Gastroesophageal sphincter (tissue), 4 donors: ENCODE measurements around the gene TSPAN9. TPM values are rescaled to one million over a fixed set of nuclear protein-coding genes. Genes with fewer than 3 reads are reported as not detected.

Experiments
- ATAC-seq: fragments of 150-250 bp; one replicate; pipeline ENCODE4 v1.9.1; 2016; ENCODE audit warnings: mild to moderate bottlenecking, moderate library complexity
- H3K27ac ChIP-seq, 4 donors: fragments of 200-600 bp; sonication (generic) in 3 of 4; 1 replicate in 3 of 4; 2 replicates in 1 of 4; pipeline ENCODE4 v1.5.1; 2016 to 2019
- H3K27me3 ChIP-seq: fragments of 200-600 bp; sonication (generic); one replicate; pipeline ENCODE4 v1.5.1; 2019
- H3K36me3 ChIP-seq, 2 donors: fragments of 200-600 bp; sonication (generic); one replicate each; pipeline ENCODE4 v1.5.1; 2019; ENCODE audit warnings: control low read depth in 1 of 2
- H3K4me1 ChIP-seq, 3 donors: fragments of 200-600 bp; sonication (generic); 1 replicate in 2 of 3; 2 replicates in 1 of 3; pipeline ENCODE4 v1.5.1; 2016 to 2019; ENCODE audit warnings: control low read depth in 2 of 3
- H3K4me3 ChIP-seq, 2 donors: fragments of 200-600 bp; sonication (generic); one replicate each; pipeline ENCODE4 v1.5.1; 2019; ENCODE audit warnings: mild to moderate bottlenecking in 1 of 2, moderate library complexity in 1 of 2
- H3K9me3 ChIP-seq, 3 donors: fragments of 200-600 bp; sonication (generic); one replicate each; pipeline ENCODE4 v1.5.1; 2017 to 2019; ENCODE audit warnings: control low read depth in 2 of 3
- EP300 ChIP-seq: sonication (generic); formaldehyde crosslinking; IDR thresholded peaks from one replicate; pipeline ENCODE4 v1.6.1; 2017; ENCODE audit warnings: antibody characterized with exemption, mild to moderate bottlenecking
- POLR2A ChIP-seq, 2 donors: fragments of 450-650 bp; IDR thresholded peaks; one replicate each; pipeline ENCODE4 v1.6.1; 2017; ENCODE audit warnings: antibody characterized with exemption in 2 of 2, mild to moderate bottlenecking in 2 of 2, moderate library complexity in 1 of 2
- POLR2AphosphoS5 ChIP-seq: sonication (generic); formaldehyde crosslinking; IDR thresholded peaks from one replicate; pipeline ENCODE4 v1.6.1; 2017; ENCODE audit warnings: antibody characterized with exemption
- WGBS, 2 donors: methylation state at CpG; one replicate each; pipeline ENCODE4 v1.1.5; 2018; ENCODE audit warnings: low coverage in 1 of 2; 5-methylcytosine and 5-hydroxymethylcytosine counted together
- total RNA-seq, 4 donors: library from RNA; depleted of rRNA; stranded (reverse); fragments of >200 nt; gene quantifications; one replicate each; pipeline ENCODE4 v1.1.0, GENCODE V29; 2016
- TF ChIP-seq, protein P1 (sequence below), 4 experiments: fragments of 200-600 bp in 2 of 4; fragments of 450-650 bp in 2 of 4; sonication (generic) in 1 of 4; IDR thresholded peaks; one replicate each; pipeline ENCODE4 v1.5.1; 2017 to 2019; ENCODE audit warnings: antibody characterized with exemption in 4 of 4, mild to moderate bottlenecking in 2 of 4, moderate library complexity in 2 of 4

Gene TSPAN9
- total RNA-seq, 4 donors from 2014 or later = 19.5 to 30.2 (median 26.0) TPM

DNA sequence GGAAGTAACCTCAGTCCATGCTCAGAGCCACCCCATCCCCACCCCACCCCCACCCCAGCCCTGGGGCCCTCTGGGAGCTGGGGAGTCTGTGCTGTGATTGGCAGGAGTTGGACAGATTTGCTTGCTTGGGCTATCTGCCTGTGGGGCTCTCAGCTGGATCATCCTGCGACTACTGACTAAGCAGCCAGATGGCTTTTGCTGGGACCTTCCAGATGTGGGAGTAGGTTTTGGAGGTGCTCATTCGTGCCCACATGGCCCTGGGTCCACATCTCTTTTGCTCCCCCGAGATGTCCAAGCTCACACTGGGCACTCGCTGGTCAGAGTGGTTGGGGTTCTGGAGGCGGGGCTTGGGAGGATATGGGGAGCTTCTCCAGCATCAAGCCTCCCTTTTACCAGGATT, 138.9 kb downstream of the TSPAN9 start:
- H3K27me3 ChIP-seq = no peaks in the 10 kb centered on the region
- H3K4me3 ChIP-seq = no peak overlapping the region
- no peaks in the 10 kb centered on the region for H3K9me3 ChIP-seq
- no peak for ATAC-seq
- H3K27ac ChIP-seq = peak overlapping the region in 1 of 4 donors; percentile 72
- WGBS, 2 donors = no CpG with 5 or more reads among the region's 5 CpGs
- H3K36me3 ChIP-seq = peaks cover 0 to 20% of the 10 kb centered on the region in 2 donors
- H3K4me1 ChIP-seq = peaks cover 0 to 42% (median 19%) of the 10 kb centered on the region in 3 donors
- TF ChIP-seq POLR2A (IDR thresholded peaks at IDR 0.05) (no peak), POLR2AphosphoS5 (no peak), EP300 (no peak)
- TF ChIP-seq, protein P1, sequence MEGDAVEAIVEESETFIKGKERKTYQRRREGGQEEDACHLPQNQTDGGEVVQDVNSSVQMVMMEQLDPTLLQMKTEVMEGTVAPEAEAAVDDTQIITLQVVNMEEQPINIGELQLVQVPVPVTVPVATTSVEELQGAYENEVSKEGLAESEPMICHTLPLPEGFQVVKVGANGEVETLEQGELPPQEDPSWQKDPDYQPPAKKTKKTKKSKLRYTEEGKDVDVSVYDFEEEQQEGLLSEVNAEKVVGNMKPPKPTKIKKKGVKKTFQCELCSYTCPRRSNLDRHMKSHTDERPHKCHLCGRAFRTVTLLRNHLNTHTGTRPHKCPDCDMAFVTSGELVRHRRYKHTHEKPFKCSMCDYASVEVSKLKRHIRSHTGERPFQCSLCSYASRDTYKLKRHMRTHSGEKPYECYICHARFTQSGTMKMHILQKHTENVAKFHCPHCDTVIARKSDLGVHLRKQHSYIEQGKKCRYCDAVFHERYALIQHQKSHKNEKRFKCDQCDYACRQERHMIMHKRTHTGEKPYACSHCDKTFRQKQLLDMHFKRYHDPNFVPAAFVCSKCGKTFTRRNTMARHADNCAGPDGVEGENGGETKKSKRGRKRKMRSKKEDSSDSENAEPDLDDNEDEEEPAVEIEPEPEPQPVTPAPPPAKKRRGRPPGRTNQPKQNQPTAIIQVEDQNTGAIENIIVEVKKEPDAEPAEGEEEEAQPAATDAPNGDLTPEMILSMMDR (IDR thresholded peaks at IDR 0.05) = no peak

DNA sequence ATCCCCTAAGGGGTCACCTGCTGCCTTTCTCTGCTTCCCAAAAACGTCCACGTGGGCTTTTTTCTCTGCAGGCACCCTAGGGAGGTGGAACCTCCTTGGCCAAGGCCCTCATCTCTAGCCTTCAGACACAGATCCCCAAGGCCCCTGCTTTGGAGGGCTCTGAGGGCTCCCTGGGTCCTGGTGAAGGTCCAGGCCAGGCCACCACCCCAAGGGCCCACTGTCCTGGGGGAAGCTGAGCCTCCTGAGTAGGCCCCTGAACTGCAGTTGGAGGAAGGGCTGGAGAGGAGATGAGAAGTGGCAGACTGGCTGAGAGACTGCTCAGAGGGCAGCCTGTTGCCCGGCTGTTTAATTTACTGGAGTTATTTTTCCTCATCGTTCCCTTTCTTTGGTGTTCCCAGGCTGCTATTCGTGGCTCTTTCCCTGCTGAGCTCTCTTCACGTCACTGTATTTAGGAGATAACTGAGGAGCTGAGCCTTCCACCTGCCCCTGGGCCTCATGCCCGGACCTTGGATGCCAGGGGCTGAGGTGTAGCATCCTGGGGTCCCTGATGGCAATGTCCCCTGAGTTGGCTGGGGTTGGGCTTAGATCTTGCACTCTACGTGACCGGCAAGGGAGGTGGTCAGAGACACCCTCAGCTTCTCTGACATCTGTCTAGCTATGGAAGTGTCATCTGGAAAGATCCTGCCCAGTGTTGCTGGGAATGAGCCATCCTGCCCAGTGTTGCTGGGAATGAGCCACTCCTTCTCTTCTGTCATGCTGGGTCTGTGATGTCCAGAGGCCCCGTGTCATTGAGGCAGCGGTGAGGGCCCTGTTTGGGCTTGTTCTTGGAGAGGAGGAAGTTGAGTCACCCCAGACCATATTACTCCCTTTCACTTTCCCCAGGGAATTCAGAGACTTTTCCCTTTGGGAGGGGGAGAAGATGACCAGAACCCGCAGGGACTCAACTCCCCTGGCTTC, 139.8 kb downstream of the TSPAN9 start:
- no peak for ATAC-seq
- Histone ChIP-seq H3K4me3 (no peak overlapping the region), H3K4me1 (peaks cover 0 to 42% (median 19%) of the 10 kb centered on the region in 3 donors), H3K36me3 (peaks cover 0 to 20% of the 10 kb centered on the region in 2 donors), H3K27me3 (no peaks in the 10 kb centered on the region), H3K9me3 (no peaks in the 10 kb centered on the region), H3K27ac (peak overlapping the region in 3 of 4 donors; percentile 46 to 76 (median 72))
- 61 to 70% methylated on average over 4 to 6 of the region's 12 CpGs for WGBS, 2 donors
- TF ChIP-seq EP300 (no peak), POLR2AphosphoS5 (peak; percentile 42), POLR2A (IDR thresholded peaks at IDR 0.05) (no peak)

DNA sequence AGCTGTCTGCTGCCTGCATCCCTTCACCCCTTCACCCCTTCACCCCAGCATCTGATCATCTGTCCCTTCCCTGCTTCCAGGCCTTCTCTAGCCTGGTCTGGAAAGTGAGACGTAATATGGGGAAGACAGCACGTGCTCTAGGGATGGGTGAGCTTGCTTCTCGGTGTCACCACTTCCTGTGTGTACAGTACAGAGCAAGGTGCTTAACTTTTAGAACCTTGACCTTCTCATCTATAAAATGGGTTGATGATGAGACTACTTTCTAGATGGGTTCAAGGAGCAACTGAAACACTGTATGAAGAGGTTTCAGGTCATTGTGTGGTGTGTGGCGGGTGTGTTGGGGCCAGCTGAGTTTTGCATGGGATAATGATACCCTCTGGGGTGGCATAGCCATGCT, 140.5 kb downstream of the TSPAN9 start:
- Histone ChIP-seq H3K27ac (peak overlapping the region in 3 of 4 donors; percentile 10 to 76 (median 72)), H3K36me3 (peaks cover 0 to 25% of the 10 kb centered on the region in 2 donors), H3K4me3 (no peak overlapping the region), H3K4me1 (peaks cover 0 to 42% (median 19%) of the 10 kb centered on the region in 3 donors), H3K9me3 (no peaks in the 10 kb centered on the region), H3K27me3 (no peaks in the 10 kb centered on the region)
- ATAC-seq = no peak
- TF ChIP-seq, protein P1 (IDR thresholded peaks at IDR 0.05) = no peak
- no peak for TF ChIP-seq EP300
- no peak for TF ChIP-seq POLR2AphosphoS5
- TF ChIP-seq POLR2A (IDR thresholded peaks at IDR 0.05) = no peak
- WGBS, 2 donors = 69% methylated on average over 3 of the region's 4 CpGs; no CpG with 5 or more reads in 1 of the 2 donors

DNA sequence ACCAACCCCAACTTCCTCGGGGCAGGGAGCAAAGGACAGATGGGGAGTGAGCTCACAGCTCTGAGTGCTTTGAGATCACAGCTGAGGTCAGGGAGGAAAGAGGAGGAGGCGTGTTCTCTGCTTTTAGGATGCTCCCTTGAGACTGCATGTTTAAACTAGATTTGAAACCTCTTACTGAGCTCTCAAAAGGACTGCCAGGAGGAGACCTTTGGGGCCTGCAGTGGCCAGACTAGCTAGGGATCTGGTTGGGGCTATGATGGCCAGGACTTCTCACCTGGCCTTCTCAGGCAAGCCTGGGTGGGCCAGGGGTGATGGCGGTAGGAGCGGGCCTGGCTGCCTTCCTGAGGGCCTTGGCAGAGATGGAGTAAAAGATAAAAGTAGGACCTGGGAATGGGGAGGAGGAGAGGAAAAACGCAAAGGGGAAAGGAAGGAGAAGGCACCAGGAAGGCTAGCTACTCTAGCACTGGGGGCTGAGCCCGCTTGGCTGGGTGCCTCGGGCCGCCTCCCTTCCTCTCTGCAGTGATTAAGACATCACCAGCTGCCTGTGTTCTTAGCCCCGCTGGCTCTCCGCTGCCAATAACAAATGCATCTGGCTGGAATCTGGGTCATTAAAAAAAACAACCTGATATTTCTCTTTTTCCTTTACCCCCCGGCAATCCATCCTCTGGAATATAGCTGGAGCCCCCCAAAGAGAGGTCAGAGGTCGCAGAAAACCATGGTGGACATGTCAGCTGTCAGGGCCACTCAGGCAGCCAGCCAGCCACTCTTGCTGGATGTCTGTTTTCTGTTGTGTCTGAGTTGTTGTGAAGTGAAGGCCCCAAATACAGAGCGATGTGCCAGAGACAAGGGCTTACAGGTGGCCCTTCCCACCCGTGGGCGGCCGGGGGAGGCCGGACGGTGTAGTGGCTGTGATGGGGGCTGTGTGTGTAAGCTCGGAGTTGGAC, 141.3 kb downstream of the TSPAN9 start:
- H3K27ac ChIP-seq = peak overlapping the region in 3 of 4 donors; percentile 55 to 76 (median 72)
- no peaks in the 10 kb centered on the region for H3K9me3 ChIP-seq
- WGBS, 2 donors = 18 to 26% methylated on average over 2 to 15 of the region's 19 CpGs
- TF ChIP-seq EP300 = no peak
- TF ChIP-seq POLR2AphosphoS5 = peak; percentile 67
- ATAC-seq = peak; percentile 87
- H3K27me3 ChIP-seq = no peaks in the 10 kb centered on the region
- H3K4me3 ChIP-seq = no peak overlapping the region
- peaks cover 0 to 25% of the 10 kb centered on the region in 2 donors for H3K36me3 ChIP-seq
- H3K4me1 ChIP-seq = peaks cover 0 to 42% (median 19%) of the 10 kb centered on the region in 3 donors

DNA sequence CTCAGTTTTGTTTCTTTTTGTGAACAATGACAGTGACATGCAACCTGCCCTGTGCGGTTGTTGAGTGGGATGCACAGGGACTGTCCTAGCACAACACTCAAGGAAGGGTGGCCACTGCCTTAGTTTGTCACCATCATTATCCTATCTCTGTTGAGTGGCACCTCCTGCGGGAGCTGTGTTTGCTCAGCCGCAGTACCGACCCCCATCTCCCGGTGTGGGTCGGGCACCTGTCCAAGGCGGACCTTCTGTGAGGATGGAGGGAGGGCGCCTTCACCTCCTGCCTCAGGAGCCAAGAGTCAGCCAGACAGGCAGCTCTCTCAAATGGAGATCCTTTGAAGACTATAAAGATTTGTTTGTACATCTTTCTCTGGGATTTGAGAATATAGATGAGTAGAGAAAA, 142.1 kb downstream of the TSPAN9 start:
- ATAC-seq = no peak
- WGBS, 2 donors = 43 to 60% methylated on average over 1 to 2 of the region's 8 CpGs
- Histone ChIP-seq H3K27ac (peak overlapping the region in 3 of 4 donors; percentile 55 to 76 (median 72)), H3K36me3 (peaks cover 0 to 23% of the 10 kb centered on the region in 2 donors), H3K27me3 (no peaks in the 10 kb centered on the region), H3K4me3 (no peak overlapping the region), H3K4me1 (peaks cover 0 to 42% (median 19%) of the 10 kb centered on the region in 3 donors), H3K9me3 (no peaks in the 10 kb centered on the region)
- TF ChIP-seq POLR2A (IDR thresholded peaks at IDR 0.05) (no peak), POLR2AphosphoS5 (no peak), EP300 (no peak)
- TF ChIP-seq, protein P1 (IDR thresholded peaks at IDR 0.05) = no peak
